SK-N-SH treated with all-trans-retinoic acid at 6 μM for 48 hours (cell line): Measurements from ENCODE around the gene DTNB.

ENCODE experiments used
- ATAC-seq: fragments of 200-7000 bp; cut with Tn5 transposase; 3 replicates; pipeline ENCODE4 v1.9.1; 2020; ENCODE audit warnings: mild to moderate bottlenecking, moderate library complexity
- ARNTL ChIP-seq: fragments of 450-650 bp; formaldehyde crosslinking; IDR thresholded peaks from 2 replicates; pipeline ENCODE4 v1.5.0; 2020; ENCODE audit warnings: low read depth, mild to moderate bottlenecking, moderate library complexity, borderline replicate concordance
- BACH2 ChIP-seq: fragments of 250-450 bp; sonication (Bioruptor Pico); IDR thresholded peaks from 2 replicates; pipeline ENCODE4 v1.9.0; 2021; ENCODE audit warnings: mild to moderate bottlenecking, borderline replicate concordance
- CSDC2 ChIP-seq: fragments of 250-450 bp; sonication (Bioruptor Pico); IDR thresholded peaks from 2 replicates; pipeline ENCODE4 v1.5.0; 2020; ENCODE audit warnings: mild to moderate bottlenecking, moderate library complexity
- ESRRG ChIP-seq: fragments of 250-450 bp; sonication (Bioruptor Pico); IDR thresholded peaks from 2 replicates; pipeline ENCODE4 v1.6.1; 2021; ENCODE audit warnings: mild to moderate bottlenecking
- GLIS3 ChIP-seq: fragments of 250-450 bp; sonication (Bioruptor Pico); IDR thresholded peaks from 2 replicates; pipeline ENCODE4 v1.5.0; 2020; ENCODE audit warnings: mild to moderate bottlenecking, moderate library complexity
- ISL1 ChIP-seq: fragments of 250-450 bp; sonication (Bioruptor Pico); IDR thresholded peaks from 2 replicates; pipeline ENCODE4 v2.1.2; 2022; ENCODE audit warnings: mild to moderate bottlenecking, moderate library complexity
- OSR1 ChIP-seq: fragments of 250-450 bp; sonication (Bioruptor Pico); IDR thresholded peaks from 2 replicates; pipeline ENCODE4 v1.8.0; 2022; ENCODE audit warnings: moderate library complexity, mild to moderate bottlenecking, inconsistent platforms
- PPARA ChIP-seq: fragments of 250-450 bp; sonication (Bioruptor Pico); IDR thresholded peaks from 2 replicates; pipeline ENCODE4 v1.5.0; 2020; ENCODE audit warnings: mild to moderate bottlenecking, borderline replicate concordance
- RARB ChIP-seq: fragments of 250-450 bp; sonication (Bioruptor Pico); IDR thresholded peaks from 2 replicates; pipeline ENCODE4 v1.8.0; 2021; ENCODE audit warnings: mild to moderate bottlenecking, moderate library complexity
- SNAI2 ChIP-seq: fragments of 250-450 bp; sonication (Bioruptor Pico); IDR thresholded peaks from 2 replicates; pipeline ENCODE4 v1.5.0; 2020; ENCODE audit warnings: mild to moderate bottlenecking, moderate library complexity
- TCF4 ChIP-seq: fragments of 250-450 bp; sonication (Bioruptor Pico); IDR thresholded peaks from 2 replicates; pipeline ENCODE4 v1.8.0; 2021; ENCODE audit warnings: mild to moderate bottlenecking, moderate library complexity, borderline replicate concordance
- TOX ChIP-seq: fragments of 250-450 bp; sonication (Bioruptor Pico); IDR thresholded peaks from 2 replicates; pipeline ENCODE4 v1.8.0; 2021; ENCODE audit warnings: mild to moderate bottlenecking, moderate library complexity, borderline replicate concordance
- ZC3H10 ChIP-seq: fragments of 250-450 bp; sonication (Bioruptor Pico); IDR thresholded peaks from 2 replicates; pipeline ENCODE4 v1.5.1; 2021; ENCODE audit warnings: mild to moderate bottlenecking, moderate library complexity
- ZFP3 ChIP-seq: fragments of 250-450 bp; sonication (Bioruptor Pico); IDR thresholded peaks from 2 replicates; pipeline ENCODE4 v1.5.0; 2020; ENCODE audit warnings: mild to moderate bottlenecking, moderate library complexity
- ZFP30 ChIP-seq: fragments of 450-650 bp; formaldehyde crosslinking; IDR thresholded peaks from 2 replicates; pipeline ENCODE4 v1.5.0; 2022; ENCODE audit warnings: mild to moderate bottlenecking, moderate library complexity
- ZNF565 ChIP-seq: fragments of 450-650 bp; formaldehyde crosslinking; conservative IDR thresholded peaks from 2 replicates; pipeline ENCODE4 v1.5.0; 2020; ENCODE audit warnings: low read depth, mild to moderate bottlenecking, moderate library complexity
- ZNF70 ChIP-seq: fragments of 450-650 bp; formaldehyde crosslinking; IDR thresholded peaks from 2 replicates; pipeline ENCODE4 v1.5.0; 2020; ENCODE audit warnings: mild to moderate bottlenecking, moderate library complexity
- ZNF8 ChIP-seq: fragments of 450-650 bp; formaldehyde crosslinking; IDR thresholded peaks from 2 replicates; pipeline ENCODE4 v1.5.0; 2020; ENCODE audit warnings: mild to moderate bottlenecking, moderate library complexity
- TF ChIP-seq, protein P1 (sequence below): fragments of 250-450 bp; sonication (Bioruptor Pico); IDR thresholded peaks from 2 replicates; pipeline ENCODE4 v1.5.1; 2021; ENCODE audit warnings: mild to moderate bottlenecking, moderate library complexity
- TF ChIP-seq, protein P2 (sequence below): fragments of 250-450 bp; sonication (Bioruptor Pico); IDR thresholded peaks from 2 replicates; pipeline ENCODE4 v1.5.1; 2020; ENCODE audit warnings: low read depth, mild to moderate bottlenecking, moderate library complexity
- TF ChIP-seq, protein P3 (sequence below): fragments of 250-450 bp; sonication (Bioruptor Pico); IDR thresholded peaks from 2 replicates; pipeline ENCODE4 v1.8.0; 2020; ENCODE audit warnings: mild to moderate bottlenecking, moderate library complexity, borderline replicate concordance
- TF ChIP-seq, protein P4 (sequence below): fragments of 250-450 bp; sonication (Bioruptor Pico); IDR thresholded peaks from 2 replicates; pipeline ENCODE4 v1.5.0; 2020; ENCODE audit warnings: mild to moderate bottlenecking, moderate library complexity

The DTNB gene

GRCh38 chr2:25375989-25376545, 297.3 kb downstream of the DTNB start:
- no peak for ATAC-seq
- TF ChIP-seq GLIS3 (CRISPR knock-in tag) (no peak), ARNTL (CRISPR knock-in tag) (no peak), ZC3H10 (CRISPR knock-in tag) (no peak), ZNF70 (CRISPR knock-in tag) (no peak), TCF4 (CRISPR knock-in tag) (no peak), ZFP30 (CRISPR knock-in tag) (no peak), RARB (CRISPR knock-in tag) (no peak), ESRRG (CRISPR knock-in tag) (no peak), OSR1 (CRISPR knock-in tag) (no peak), BACH2 (CRISPR knock-in tag) (no peak), TOX (CRISPR knock-in tag) (no peak), ISL1 (CRISPR knock-in tag) (no peak), SNAI2 (no peak), ZNF8 (no peak)
- TF ChIP-seq, protein P1, sequence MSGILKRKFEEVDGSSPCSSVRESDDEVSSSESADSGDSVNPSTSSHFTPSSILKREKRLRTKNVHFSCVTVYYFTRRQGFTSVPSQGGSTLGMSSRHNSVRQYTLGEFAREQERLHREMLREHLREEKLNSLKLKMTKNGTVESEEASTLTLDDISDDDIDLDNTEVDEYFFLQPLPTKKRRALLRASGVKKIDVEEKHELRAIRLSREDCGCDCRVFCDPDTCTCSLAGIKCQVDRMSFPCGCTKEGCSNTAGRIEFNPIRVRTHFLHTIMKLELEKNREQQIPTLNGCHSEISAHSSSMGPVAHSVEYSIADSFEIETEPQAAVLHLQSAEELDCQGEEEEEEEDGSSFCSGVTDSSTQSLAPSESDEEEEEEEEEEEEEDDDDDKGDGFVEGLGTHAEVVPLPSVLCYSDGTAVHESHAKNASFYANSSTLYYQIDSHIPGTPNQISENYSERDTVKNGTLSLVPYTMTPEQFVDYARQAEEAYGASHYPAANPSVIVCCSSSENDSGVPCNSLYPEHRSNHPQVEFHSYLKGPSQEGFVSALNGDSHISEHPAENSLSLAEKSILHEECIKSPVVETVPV (CRISPR knock-in tag), result no peak
- TF ChIP-seq, protein P2, sequence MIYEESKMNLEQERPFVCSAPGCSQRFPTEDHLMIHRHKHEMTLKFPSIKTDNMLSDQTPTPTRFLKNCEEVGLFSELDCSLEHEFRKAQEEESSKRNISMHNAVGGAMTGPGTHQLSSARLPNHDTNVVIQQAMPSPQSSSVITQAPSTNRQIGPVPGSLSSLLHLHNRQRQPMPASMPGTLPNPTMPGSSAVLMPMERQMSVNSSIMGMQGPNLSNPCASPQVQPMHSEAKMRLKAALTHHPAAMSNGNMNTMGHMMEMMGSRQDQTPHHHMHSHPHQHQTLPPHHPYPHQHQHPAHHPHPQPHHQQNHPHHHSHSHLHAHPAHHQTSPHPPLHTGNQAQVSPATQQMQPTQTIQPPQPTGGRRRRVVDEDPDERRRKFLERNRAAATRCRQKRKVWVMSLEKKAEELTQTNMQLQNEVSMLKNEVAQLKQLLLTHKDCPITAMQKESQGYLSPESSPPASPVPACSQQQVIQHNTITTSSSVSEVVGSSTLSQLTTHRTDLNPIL (CRISPR knock-in tag), result no peak
- TF ChIP-seq, protein P3, sequence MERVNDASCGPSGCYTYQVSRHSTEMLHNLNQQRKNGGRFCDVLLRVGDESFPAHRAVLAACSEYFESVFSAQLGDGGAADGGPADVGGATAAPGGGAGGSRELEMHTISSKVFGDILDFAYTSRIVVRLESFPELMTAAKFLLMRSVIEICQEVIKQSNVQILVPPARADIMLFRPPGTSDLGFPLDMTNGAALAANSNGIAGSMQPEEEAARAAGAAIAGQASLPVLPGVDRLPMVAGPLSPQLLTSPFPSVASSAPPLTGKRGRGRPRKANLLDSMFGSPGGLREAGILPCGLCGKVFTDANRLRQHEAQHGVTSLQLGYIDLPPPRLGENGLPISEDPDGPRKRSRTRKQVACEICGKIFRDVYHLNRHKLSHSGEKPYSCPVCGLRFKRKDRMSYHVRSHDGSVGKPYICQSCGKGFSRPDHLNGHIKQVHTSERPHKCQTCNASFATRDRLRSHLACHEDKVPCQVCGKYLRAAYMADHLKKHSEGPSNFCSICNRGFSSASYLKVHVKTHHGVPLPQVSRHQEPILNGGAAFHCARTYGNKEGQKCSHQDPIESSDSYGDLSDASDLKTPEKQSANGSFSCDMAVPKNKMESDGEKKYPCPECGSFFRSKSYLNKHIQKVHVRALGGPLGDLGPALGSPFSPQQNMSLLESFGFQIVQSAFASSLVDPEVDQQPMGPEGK (CRISPR knock-in tag), result no peak

DNA sequence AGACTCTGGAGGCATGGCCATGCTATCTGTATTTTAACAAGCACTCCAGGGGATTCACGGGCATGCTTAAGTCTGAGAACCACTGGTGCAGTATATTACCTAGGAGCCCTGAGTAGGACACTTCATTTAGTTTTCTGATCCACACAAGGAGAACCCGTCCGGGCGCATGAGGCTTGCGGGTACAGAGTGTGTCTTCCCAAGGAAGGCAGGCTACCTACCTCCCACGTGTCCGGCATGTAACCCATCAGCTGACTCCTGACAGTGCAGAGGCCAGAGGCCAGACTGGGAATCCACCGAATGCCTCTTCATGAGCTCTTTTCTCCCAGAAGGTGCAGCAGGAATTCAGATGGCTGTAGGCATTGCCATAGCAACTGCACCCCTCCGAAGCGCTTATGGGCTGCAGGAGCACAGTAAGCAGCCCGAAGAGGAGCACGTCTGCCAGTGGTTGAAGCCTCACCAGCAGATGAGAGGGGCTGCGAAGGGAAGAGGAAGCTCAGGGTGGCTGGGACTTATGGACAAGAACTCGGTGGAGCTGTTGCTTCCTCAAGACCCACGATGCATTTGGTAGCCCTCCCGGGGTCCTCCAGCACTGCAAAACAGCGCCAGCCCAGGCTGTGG, 297.9 kb downstream of the DTNB start:
- TF ChIP-seq TOX (CRISPR knock-in tag) (no peak), ESRRG (CRISPR knock-in tag) (no peak), ZNF8 (no peak), PPARA (no peak)
- TF ChIP-seq, protein P3 (CRISPR knock-in tag), result no peak
- TF ChIP-seq, protein P4, sequence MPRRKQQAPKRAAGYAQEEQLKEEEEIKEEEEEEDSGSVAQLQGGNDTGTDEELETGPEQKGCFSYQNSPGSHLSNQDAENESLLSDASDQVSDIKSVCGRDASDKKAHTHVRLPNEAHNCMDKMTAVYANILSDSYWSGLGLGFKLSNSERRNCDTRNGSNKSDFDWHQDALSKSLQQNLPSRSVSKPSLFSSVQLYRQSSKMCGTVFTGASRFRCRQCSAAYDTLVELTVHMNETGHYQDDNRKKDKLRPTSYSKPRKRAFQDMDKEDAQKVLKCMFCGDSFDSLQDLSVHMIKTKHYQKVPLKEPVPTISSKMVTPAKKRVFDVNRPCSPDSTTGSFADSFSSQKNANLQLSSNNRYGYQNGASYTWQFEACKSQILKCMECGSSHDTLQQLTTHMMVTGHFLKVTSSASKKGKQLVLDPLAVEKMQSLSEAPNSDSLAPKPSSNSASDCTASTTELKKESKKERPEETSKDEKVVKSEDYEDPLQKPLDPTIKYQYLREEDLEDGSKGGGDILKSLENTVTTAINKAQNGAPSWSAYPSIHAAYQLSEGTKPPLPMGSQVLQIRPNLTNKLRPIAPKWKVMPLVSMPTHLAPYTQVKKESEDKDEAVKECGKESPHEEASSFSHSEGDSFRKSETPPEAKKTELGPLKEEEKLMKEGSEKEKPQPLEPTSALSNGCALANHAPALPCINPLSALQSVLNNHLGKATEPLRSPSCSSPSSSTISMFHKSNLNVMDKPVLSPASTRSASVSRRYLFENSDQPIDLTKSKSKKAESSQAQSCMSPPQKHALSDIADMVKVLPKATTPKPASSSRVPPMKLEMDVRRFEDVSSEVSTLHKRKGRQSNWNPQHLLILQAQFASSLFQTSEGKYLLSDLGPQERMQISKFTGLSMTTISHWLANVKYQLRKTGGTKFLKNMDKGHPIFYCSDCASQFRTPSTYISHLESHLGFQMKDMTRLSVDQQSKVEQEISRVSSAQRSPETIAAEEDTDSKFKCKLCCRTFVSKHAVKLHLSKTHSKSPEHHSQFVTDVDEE (CRISPR knock-in tag), result no peak
- ATAC-seq, result no peak

DNA sequence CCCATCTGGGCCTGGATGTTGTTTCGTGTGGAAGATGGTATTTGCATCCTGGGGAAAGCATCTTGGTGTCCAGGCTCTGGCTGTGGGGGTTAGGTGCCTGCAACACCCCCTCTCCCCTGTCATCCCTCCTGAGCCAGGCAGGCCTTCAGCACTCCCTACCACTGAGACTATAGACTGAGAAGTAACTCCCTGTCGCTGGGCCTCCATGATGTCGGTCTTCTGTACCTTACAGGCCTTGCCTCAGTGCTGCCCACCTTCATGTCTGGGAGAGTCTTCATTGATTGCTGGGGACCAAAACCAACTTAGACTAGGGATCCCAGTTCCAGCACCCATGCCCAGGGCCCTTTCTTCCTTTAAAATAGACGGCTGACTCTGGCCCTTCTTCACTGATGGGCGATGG, 298.6 kb downstream of the DTNB start:
- no peak for ATAC-seq
- TF ChIP-seq SNAI2 (no peak), ZNF70 (CRISPR knock-in tag) (no peak), GLIS3 (CRISPR knock-in tag) (no peak), PPARA (no peak), TCF4 (CRISPR knock-in tag) (no peak), ISL1 (CRISPR knock-in tag) (no peak), CSDC2 (no peak), ZNF565 (no peak), ZFP3 (CRISPR knock-in tag) (no peak), BACH2 (CRISPR knock-in tag) (no peak), RARB (CRISPR knock-in tag) (no peak), ZNF8 (no peak), ARNTL (CRISPR knock-in tag) (no peak)
- TF ChIP-seq, protein P3 (CRISPR knock-in tag), result no peak
- TF ChIP-seq, protein P1 (CRISPR knock-in tag), result no peak
